Lower leg skin (tissue), 3 donors: ENCODE measurements around the gene SIGLEC10.

Experiments used
- POLR2A ChIP-seq, 2 donors: fragments of 450-650 bp; IDR thresholded peaks; one replicate each; pipeline ENCODE4 v1.6.1; 2016 to 2017; ENCODE audit warnings: antibody characterized with exemption in 2 of 2, mild to moderate bottlenecking in 1 of 2, moderate library complexity in 1 of 2
- TF ChIP-seq, protein P1 (sequence below), 3 donors: fragments of 450-650 bp; IDR thresholded peaks; one replicate each; pipeline ENCODE4 v1.5.1; 2016; ENCODE audit warnings: antibody characterized with exemption in 3 of 3, mild to moderate bottlenecking in 3 of 3, moderate library complexity in 2 of 3

DNA sequence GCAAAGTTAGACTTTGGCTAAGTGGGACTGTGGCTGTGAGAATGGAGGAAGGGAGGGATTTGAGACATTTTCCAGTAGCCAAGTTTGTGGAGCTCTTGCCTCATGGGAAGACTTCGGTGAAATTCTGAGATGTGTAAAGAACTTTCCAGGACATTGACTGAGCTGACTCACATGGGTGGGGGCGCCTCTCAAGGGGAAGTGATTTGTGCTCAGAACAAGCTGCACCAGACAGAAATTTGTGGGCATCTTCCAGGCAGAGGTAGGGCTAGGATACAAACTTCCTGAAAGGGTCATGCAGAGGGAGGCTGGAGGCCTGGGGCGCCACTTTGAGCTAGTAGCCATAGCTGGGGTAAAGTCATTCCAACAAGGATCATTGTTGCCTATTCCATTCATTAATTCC, 9.8 kb upstream of the SIGLEC10 start:
- no peak for TF ChIP-seq POLR2A (IDR thresholded peaks at IDR 0.05)
- TF ChIP-seq, protein P1, sequence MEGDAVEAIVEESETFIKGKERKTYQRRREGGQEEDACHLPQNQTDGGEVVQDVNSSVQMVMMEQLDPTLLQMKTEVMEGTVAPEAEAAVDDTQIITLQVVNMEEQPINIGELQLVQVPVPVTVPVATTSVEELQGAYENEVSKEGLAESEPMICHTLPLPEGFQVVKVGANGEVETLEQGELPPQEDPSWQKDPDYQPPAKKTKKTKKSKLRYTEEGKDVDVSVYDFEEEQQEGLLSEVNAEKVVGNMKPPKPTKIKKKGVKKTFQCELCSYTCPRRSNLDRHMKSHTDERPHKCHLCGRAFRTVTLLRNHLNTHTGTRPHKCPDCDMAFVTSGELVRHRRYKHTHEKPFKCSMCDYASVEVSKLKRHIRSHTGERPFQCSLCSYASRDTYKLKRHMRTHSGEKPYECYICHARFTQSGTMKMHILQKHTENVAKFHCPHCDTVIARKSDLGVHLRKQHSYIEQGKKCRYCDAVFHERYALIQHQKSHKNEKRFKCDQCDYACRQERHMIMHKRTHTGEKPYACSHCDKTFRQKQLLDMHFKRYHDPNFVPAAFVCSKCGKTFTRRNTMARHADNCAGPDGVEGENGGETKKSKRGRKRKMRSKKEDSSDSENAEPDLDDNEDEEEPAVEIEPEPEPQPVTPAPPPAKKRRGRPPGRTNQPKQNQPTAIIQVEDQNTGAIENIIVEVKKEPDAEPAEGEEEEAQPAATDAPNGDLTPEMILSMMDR (IDR thresholded peaks at IDR 0.05) = no peak
